ENCODE results near the gene HACD1. TPM values are rescaled to one million over a fixed set of nuclear protein-coding genes. Genes with fewer than 3 reads are reported as not detected.

The HACD1 gene
- total and polyA plus RNA-seq, 2 of the 4 experiments (the other 2 are of a cell fraction), result 10.0 to 24.9 TPM

DNA sequence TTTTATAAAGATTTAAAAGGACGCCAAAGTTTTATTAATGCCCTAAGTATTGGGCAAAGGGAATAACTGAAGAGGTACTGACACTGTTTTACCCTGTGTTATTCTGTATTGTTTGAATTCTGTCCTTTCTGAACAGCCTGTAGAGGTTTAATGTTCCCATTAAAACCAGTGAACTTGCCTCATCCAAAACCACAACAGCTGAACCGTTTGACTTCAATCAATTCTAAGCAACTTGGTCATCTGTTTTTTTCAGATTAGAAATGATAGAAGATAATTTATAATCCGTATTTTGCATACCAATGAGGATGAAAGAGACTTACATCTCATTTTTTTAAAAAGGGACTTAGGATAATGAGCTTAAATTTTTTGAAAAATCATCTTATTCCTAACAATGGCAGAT is 40.4 kb downstream of the HACD1 start:
- no peak for ATAC-seq (ENCODE audit: low read depth)
- Histone ChIP-seq H3K4ac (ENCODE audit: low read depth, low read length) (no peak overlapping the region), H4K91ac (ENCODE audit: insufficient read depth, low read depth, low read length) (no peak overlapping the region), H2BK20ac (ENCODE audit: low read depth, low read length) (no peak overlapping the region), H3K27me3 (ENCODE audit: control insufficient read depth, insufficient read depth, low read length) (no peaks in the 10 kb centered on the region), H2AK9ac (replicated peaks; ENCODE audit: low read depth, low read length, poor library complexity) (no peak overlapping the region), H3K4me1 (ENCODE audit: control insufficient read depth, insufficient read depth, low read length) (no peaks in the 10 kb centered on the region), H4K20me1 (ENCODE audit: insufficient read depth, low read length) (no peaks in the 10 kb centered on the region), H2AK5ac (ENCODE audit: low read depth, low read length) (no peak overlapping the region), H2BK5ac (ENCODE audit: low read depth, low read length, poor library complexity, severe bottlenecking) (no peak overlapping the region), H2BK15ac (ENCODE audit: low read depth, low read length) (no peak overlapping the region), H3K36me3 (ENCODE audit: control insufficient read depth, insufficient read depth, low read length) (no peaks in the 10 kb centered on the region), H3K18ac (ENCODE audit: low read depth, low read length) (no peak overlapping the region), H4K8ac (ENCODE audit: low read depth in 2 of 2, low read length in 2 of 2) (no peak overlapping the region), H3K14ac (replicated peaks; ENCODE audit: low read depth, low read length) (no peak overlapping the region), H2BK120ac (ENCODE audit: low read depth, low read length) (no peak overlapping the region), H3K23ac (ENCODE audit: low read depth, low read length) (no peak overlapping the region), H3K9ac (ENCODE audit: low read depth, low read length) (no peak overlapping the region), H2AFZ (replicated peaks; ENCODE audit: low read length, poor library complexity) (no peak overlapping the region), H3K9me1 (ENCODE audit: insufficient read depth, low read length) (no peaks in the 10 kb centered on the region), H3K9me3 (ENCODE audit: control insufficient read depth, insufficient read depth, low read length) (no peaks in the 10 kb centered on the region), H3K4me3 (ENCODE audit: insufficient read depth, low read depth, low read length) (no peak overlapping the region), H3K79me1 (ENCODE audit: low read depth in 1 of 2, low read length in 2 of 2) (no peaks in the 10 kb centered on the region), H3K27ac (ENCODE audit: insufficient read depth, low read length) (no peak overlapping the region), H3K4me2 (ENCODE audit: low read depth, low read length) (no peak overlapping the region), H3K56ac (ENCODE audit: extremely low read depth, insufficient read depth, low read length) (no peak overlapping the region), H4K5ac (ENCODE audit: low read depth, low read length) (no peak overlapping the region)
- dilution Hi-C loops (cut with HindIII; ENCODE audit: low sequenced_read_pairs, unreplicated experiment) (no loop called here), intact Hi-C loops (cut with micrococcal nuclease) (no loop called here), in situ Hi-C loops (cut with MboI; ENCODE audit: low sequenced_read_pairs) (no loop called here)
- BruUV-seq (replicated peaks), result no TSS peak
- TF ChIP-seq RFX5 (IDR thresholded peaks at IDR 0.05; ENCODE audit: low read depth, low read length), result no peak
- no peak for TF ChIP-seq POLR2A (IDR thresholded peaks at IDR 0.05; ENCODE audit: low read depth, low read length)
- TF ChIP-seq CHD1 (IDR thresholded peaks at IDR 0.05; ENCODE audit: low read depth, low read length), result no peak
- no peak for TF ChIP-seq FOS (IDR thresholded peaks at IDR 0.05; ENCODE audit: low read depth, low read length)
- ChIA-PET CTCF (interaction anchor here (0.7 kb wide), 1 partner anchor 14 kb away, joined by 3 read pairs; no protein-coding TSS in a partner anchor), POLR2A (ENCODE audit: unreplicated experiment) (no interaction called here)
- DNase-seq, result no peak
- 100% methylated on average over 1 of the region's 3 CpGs; no CpG with 5 or more reads in 1 of the 2 experiments for WGBS, 2 experiments (ENCODE audit: extremely low coverage in 2 of 2, insufficient read length in 1 of 2)

Data from IMR-90 (cell line).